Measurements from ENCODE around the gene CLPTM1.

CLPTM1 gene

DNA sequence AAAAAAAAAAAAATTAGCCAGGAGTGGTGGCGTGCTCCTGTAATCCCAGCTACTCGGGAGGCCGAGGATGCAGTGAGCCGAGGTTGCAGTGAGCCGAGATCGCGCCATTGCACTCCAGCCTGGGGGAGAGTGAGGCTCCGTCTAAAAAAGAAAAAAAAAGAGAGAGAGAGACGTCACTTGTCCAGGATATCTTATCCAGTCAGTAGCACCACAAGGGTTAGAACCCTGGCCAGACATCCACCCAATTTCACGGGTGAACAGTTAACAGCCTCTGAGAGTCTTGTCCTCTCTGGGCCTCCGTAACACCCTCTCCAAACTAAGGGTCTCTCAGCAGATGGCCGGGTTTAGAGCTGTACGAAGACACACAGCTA lies 917 bp upstream of the CLPTM1 start:
- peaks cover 61% of the 10 kb centered on the region for H3K79me2 ChIP-seq (ENCODE audit: control insufficient read depth, low read length)
- H3K4me3 ChIP-seq (ENCODE audit: low read length), result peak overlapping the region; percentile 97
- peaks cover 14% of the 10 kb centered on the region for H4K20me1 ChIP-seq (ENCODE audit: control insufficient read depth, insufficient read depth, low read depth, low read length)
- H3F3A ChIP-seq (ENCODE audit: control insufficient read depth, insufficient read depth), result peaks cover under 1% of the 10 kb centered on the region; the same call in 1 of the 2 replicates
- no peaks in the 10 kb centered on the region for H3K9me2 ChIP-seq (replicated peaks; ENCODE audit: control insufficient read depth, low read length)
- H3K36me3 ChIP-seq (ENCODE audit: control insufficient read depth, low read length), result peaks cover 28% of the 10 kb centered on the region
- no peaks in the 10 kb centered on the region for H3K9me3 ChIP-seq (ENCODE audit: control insufficient read depth, insufficient read depth, low read length)
- peak overlapping the region; percentile 83 for H3K27ac ChIP-seq (ENCODE audit: low read depth, low read length)
- H3K4me2 ChIP-seq (ENCODE audit: low read length), result peak overlapping the region; percentile 88
- no peak for TF ChIP-seq EZH2phosphoT487 (IDR thresholded peaks at IDR 0.05; ENCODE audit: borderline replicate concordance, low read length)
- TF ChIP-seq, protein P1, sequence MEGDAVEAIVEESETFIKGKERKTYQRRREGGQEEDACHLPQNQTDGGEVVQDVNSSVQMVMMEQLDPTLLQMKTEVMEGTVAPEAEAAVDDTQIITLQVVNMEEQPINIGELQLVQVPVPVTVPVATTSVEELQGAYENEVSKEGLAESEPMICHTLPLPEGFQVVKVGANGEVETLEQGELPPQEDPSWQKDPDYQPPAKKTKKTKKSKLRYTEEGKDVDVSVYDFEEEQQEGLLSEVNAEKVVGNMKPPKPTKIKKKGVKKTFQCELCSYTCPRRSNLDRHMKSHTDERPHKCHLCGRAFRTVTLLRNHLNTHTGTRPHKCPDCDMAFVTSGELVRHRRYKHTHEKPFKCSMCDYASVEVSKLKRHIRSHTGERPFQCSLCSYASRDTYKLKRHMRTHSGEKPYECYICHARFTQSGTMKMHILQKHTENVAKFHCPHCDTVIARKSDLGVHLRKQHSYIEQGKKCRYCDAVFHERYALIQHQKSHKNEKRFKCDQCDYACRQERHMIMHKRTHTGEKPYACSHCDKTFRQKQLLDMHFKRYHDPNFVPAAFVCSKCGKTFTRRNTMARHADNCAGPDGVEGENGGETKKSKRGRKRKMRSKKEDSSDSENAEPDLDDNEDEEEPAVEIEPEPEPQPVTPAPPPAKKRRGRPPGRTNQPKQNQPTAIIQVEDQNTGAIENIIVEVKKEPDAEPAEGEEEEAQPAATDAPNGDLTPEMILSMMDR (IDR thresholded peaks at IDR 0.05; ENCODE audit: low read depth, low read length, poor library complexity, severe bottlenecking), result no peak
- no peaks in the 10 kb centered on the region for H3K27me3 ChIP-seq (ENCODE audit: control insufficient read depth, low read length)
- H3K4me1 ChIP-seq (ENCODE audit: control insufficient read depth, low read length), result peaks cover 45% of the 10 kb centered on the region

DNA sequence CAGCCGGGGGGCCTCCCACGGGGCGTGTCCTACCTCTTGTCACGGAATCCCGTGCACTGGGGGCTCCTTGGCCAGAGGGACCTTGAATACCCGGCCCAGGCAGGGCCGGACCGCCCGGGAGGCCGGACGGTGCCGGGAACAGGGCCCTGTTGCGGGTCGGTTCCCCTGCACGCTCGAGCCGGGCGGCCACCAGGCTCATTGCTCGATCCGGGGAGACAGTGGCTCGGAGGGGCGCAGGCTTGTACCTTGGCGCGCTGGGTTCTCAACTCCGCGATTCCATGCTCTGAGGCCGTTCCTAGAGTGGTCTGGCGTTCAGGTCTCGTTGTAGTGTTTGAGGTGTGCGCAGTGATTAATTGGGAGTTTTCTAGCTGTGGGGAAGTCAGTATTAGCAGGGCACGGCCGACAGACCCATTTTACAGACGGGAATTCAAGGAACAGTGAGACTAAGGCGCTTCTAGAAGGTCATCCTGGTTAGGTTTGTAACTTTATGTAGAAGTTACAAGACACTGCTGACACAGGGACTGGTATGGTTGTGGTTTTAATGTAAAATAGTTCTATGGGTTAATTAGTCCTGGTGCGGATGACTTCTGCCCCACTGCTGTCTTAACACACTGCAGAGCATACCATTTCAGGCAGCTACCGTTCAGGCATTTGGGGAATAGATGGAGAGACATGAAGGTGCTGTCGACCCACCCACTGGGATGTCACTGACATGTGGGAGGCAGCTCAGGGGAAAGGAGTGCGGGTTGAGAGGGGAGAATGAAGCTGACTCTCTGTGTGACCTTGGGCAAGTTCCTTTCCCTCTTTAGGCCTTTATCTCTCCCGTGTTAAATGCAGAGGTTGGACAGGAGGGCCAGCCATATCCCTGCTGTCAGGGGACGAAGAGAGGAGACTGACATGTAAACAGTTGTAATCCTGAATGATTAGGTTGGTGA lies 592 bp downstream of the CLPTM1 start:
- Histone ChIP-seq H3K27ac (ENCODE audit: low read depth, low read length) (peak overlapping the region; percentile 55), H3K9me2 (replicated peaks; ENCODE audit: control insufficient read depth, low read length) (no peaks in the 10 kb centered on the region), H3F3A (ENCODE audit: control insufficient read depth, insufficient read depth) (no peaks in the 10 kb centered on the region; the same call in 1 of the 2 replicates), H3K4me3 (ENCODE audit: low read length) (peak overlapping the region; percentile 97), H4K20me1 (ENCODE audit: control insufficient read depth, insufficient read depth, low read depth, low read length) (peaks cover 14% of the 10 kb centered on the region), H3K36me3 (ENCODE audit: control insufficient read depth, low read length) (peaks cover 40% of the 10 kb centered on the region), H3K4me1 (ENCODE audit: control insufficient read depth, low read length) (peaks cover 60% of the 10 kb centered on the region), H3K27me3 (ENCODE audit: control insufficient read depth, low read length) (no peaks in the 10 kb centered on the region), H3K4me2 (ENCODE audit: low read length) (peak overlapping the region; percentile 88), H3K79me2 (ENCODE audit: control insufficient read depth, low read length) (peaks cover 76% of the 10 kb centered on the region), H3K9me3 (ENCODE audit: control insufficient read depth, insufficient read depth, low read length) (no peaks in the 10 kb centered on the region)
- TF ChIP-seq EZH2phosphoT487 (IDR thresholded peaks at IDR 0.05; ENCODE audit: borderline replicate concordance, low read length), result no peak
- TF ChIP-seq, protein P1 (IDR thresholded peaks at IDR 0.05; ENCODE audit: low read depth, low read length, poor library complexity, severe bottlenecking), result no peak

DNA sequence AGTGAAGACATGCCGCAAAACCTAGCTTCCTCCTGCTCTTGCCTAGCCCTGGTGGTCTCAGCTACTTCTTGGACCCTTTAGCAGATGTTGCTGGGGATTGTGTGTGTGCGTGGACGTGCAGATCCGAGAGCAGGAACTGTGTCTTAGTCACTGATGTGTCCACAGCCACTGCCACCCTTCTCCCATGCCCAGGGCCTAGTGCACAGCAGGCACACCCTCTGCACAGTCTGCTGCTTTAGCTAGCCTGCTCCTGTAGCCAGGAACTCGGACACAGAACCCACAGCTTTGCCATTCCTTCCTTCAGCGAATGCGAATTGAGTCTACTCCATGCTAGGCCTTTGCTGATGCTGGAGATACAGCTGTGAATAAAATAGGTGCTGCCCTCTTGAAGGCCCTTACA lies 2.3 kb downstream of the CLPTM1 start:
- no peaks in the 10 kb centered on the region for H3K27me3 ChIP-seq (ENCODE audit: control insufficient read depth, low read length)
- H3K36me3 ChIP-seq (ENCODE audit: control insufficient read depth, low read length), result peaks cover 55% of the 10 kb centered on the region
- peak overlapping the region; percentile 32 for H3K27ac ChIP-seq (ENCODE audit: low read depth, low read length)
- H4K20me1 ChIP-seq (ENCODE audit: control insufficient read depth, insufficient read depth, low read depth, low read length), result peaks cover 14% of the 10 kb centered on the region
- peaks cover 94% of the 10 kb centered on the region for H3K79me2 ChIP-seq (ENCODE audit: control insufficient read depth, low read length)
- no peaks in the 10 kb centered on the region for H3K9me2 ChIP-seq (replicated peaks; ENCODE audit: control insufficient read depth, low read length)
- peaks cover 74% of the 10 kb centered on the region for H3K4me1 ChIP-seq (ENCODE audit: control insufficient read depth, low read length)
- H3F3A ChIP-seq (ENCODE audit: control insufficient read depth, insufficient read depth), result no peaks in the 10 kb centered on the region; the same call in 1 of the 2 replicates
- no peak for TF ChIP-seq EZH2phosphoT487 (IDR thresholded peaks at IDR 0.05; ENCODE audit: borderline replicate concordance, low read length)
- TF ChIP-seq, protein P1 (IDR thresholded peaks at IDR 0.05; ENCODE audit: low read depth, low read length, poor library complexity, severe bottlenecking), result no peak
- peak overlapping the region; percentile 97 for H3K4me3 ChIP-seq (ENCODE audit: low read length)
- peak overlapping the region; percentile 88 for H3K4me2 ChIP-seq (ENCODE audit: low read length)
- H3K9me3 ChIP-seq (ENCODE audit: control insufficient read depth, insufficient read depth, low read length), result no peaks in the 10 kb centered on the region
